K562 (cell line): Measurements from ENCODE around the gene PPP1R16B. TPM values are rescaled to one million over a fixed set of nuclear protein-coding genes. Genes with fewer than 3 reads are reported as not detected.

Experiments
- AFF1 ChIP-seq, 2 experiments: fragments of 450-650 bp; IDR thresholded peaks; 2 replicates each; pipeline ENCODE4 v1.6.1; 2018; ENCODE audit warnings: mild to moderate bottlenecking in 2 of 2, low read depth in 1 of 2; ENCODE audit not compliant: partially characterized antibody in 2 of 2
- ARNT ChIP-seq, 2 experiments: fragments of 450-650 bp; IDR thresholded peaks; 2 replicates each; pipeline ENCODE4 v1.6.1; 2016; ENCODE audit warnings: mild to moderate bottlenecking in 1 of 2
- CBX1 ChIP-seq: sonication (generic); IDR thresholded peaks from 2 replicates; pipeline ENCODE4 v1.6.1; 2016; ENCODE audit warnings: antibody characterized with exemption, low read depth, mild to moderate bottlenecking
- CTBP1 ChIP-seq: fragments of 450-650 bp; IDR thresholded peaks from 2 replicates; pipeline ENCODE4 v1.6.1; 2016; ENCODE audit warnings: borderline replicate concordance
- FOXJ3 ChIP-seq: sonication (generic); formaldehyde crosslinking; IDR thresholded peaks from 2 replicates; pipeline ENCODE4 v1.4.0; 2020; ENCODE audit warnings: mild to moderate bottlenecking, missing genetic modification reagents
- FOXK2 ChIP-seq, 2 experiments: fragments of 450-650 bp; IDR thresholded peaks in 1 of 2; conservative IDR thresholded peaks in 1 of 2; 2 replicates each; pipeline ENCODE4 v1.6.1; 2016; ENCODE audit warnings: low read depth in 2 of 2, mild to moderate bottlenecking in 1 of 2
- KAT2B ChIP-seq: IDR thresholded peaks from one replicate; pipeline ENCODE4 v1.6.1; 2012; ENCODE audit warnings: low read depth, mild to moderate bottlenecking, control low read depth, inconsistent platforms, low read length, moderate library complexity
- MEIS2 ChIP-seq: fragments of 450-650 bp; IDR thresholded peaks from 2 replicates; pipeline ENCODE4 v1.6.1; 2014; ENCODE audit warnings: mild to moderate bottlenecking; ENCODE audit not compliant: partially characterized antibody
- NFIX ChIP-seq: fragments of 250-450 bp; sonication (Bioruptor Pico); IDR thresholded peaks from 2 replicates; pipeline ENCODE4 v1.4.0; 2020; ENCODE audit warnings: low read depth, mild to moderate bottlenecking, moderate library complexity
- NFRKB ChIP-seq: fragments of 450-650 bp; IDR thresholded peaks from 2 replicates; pipeline ENCODE4 v1.6.1; 2016; ENCODE audit warnings: low read depth
- NR4A1 ChIP-seq, 2 experiments: fragments of 250-450 bp in 1 of 2; fragments of 450-650 bp in 1 of 2; sonication (Bioruptor Pico) in 1 of 2; IDR thresholded peaks; 2 replicates each; pipeline versions ENCODE4 v1.4.0 to v1.6.1; 2016 to 2020; ENCODE audit warnings: mild to moderate bottlenecking in 2 of 2, missing compliant biosample characterization in 1 of 2, missing genetic modification characterization in 1 of 2, moderate library complexity in 1 of 2
- PHF21A ChIP-seq: fragments of 450-650 bp; IDR thresholded peaks from 2 replicates; pipeline ENCODE4 v1.6.1; 2017; ENCODE audit warnings: low read depth, borderline replicate concordance
- PYGO2 ChIP-seq: fragments of 450-650 bp; IDR thresholded peaks from 2 replicates; pipeline ENCODE4 v1.6.1; 2016; ENCODE audit warnings: mild to moderate bottlenecking, missing genetic modification characterization, moderate library complexity, missing compliant biosample characterization
- SMARCA5 ChIP-seq: fragments of 450-650 bp; IDR thresholded peaks from 2 replicates; pipeline ENCODE4 v1.6.1; 2016
- ZNF263 ChIP-seq: sonication (generic); formaldehyde crosslinking; IDR thresholded peaks from 2 replicates; pipeline ENCODE4 v1.8.0; 2022; ENCODE audit warnings: mild to moderate bottlenecking, missing genetic modification reagents, borderline replicate concordance
- ZNF551 ChIP-seq: fragments of 250-450 bp; sonication (Bioruptor Pico); IDR thresholded peaks from 2 replicates; pipeline ENCODE4 v1.5.0; 2021; ENCODE audit warnings: mild to moderate bottlenecking, moderate library complexity
- ZNF583 ChIP-seq: fragments of 250-450 bp; sonication (Bioruptor Pico); IDR thresholded peaks from 2 replicates; pipeline ENCODE4 v1.4.0; 2020
- ZNF785 ChIP-seq: fragments of 250-450 bp; sonication (Bioruptor Pico); IDR thresholded peaks from 2 replicates; pipeline ENCODE4 v1.4.0; 2020; ENCODE audit warnings: mild to moderate bottlenecking
- polyA plus RNA-seq, 8 experiments: library from polyadenylated mRNA; depleted of rRNA in 4 of 8; stranded (reverse) in 5 of 8; unstranded in 3 of 8; fragments of >200 nt; fragmentation: Nextera tagmentation in 2 of 8; fragmentation: Illumina TruSeq in 1 of 8; extraction: Ambion mirVana in 2 of 8; extraction: Trizol in 1 of 8; gene quantifications; 2 replicates each; pipeline versions ENCODE4 v1.2.1 to v1.2.3, GENCODE V29; 2011 to 2014; ENCODE audit warnings: inconsistent platforms in 1 of 8, missing spikeins in 1 of 8
- total RNA-seq, 7 experiments: library from RNA; depleted of rRNA in 6 of 7; stranded (reverse); fragments of >200 nt in 6 of 7; fragmentation: Illumina TruSeq in 2 of 7; extraction: Trizol in 2 of 7; gene quantifications; 2 replicates each; pipeline versions ENCODE4 v1.2.1 to v1.2.3, GENCODE V29; 2011 to 2021; ENCODE audit warnings: low replicate concordance in 1 of 7
- TF ChIP-seq, protein P1 (sequence below): sonication (generic); IDR thresholded peaks from 2 replicates; pipeline ENCODE4 v1.6.1; 2016
- TF ChIP-seq, protein P2 (sequence below), 2 experiments: IDR thresholded peaks; 2 replicates each; pipeline ENCODE4 v1.6.1; 2012; ENCODE audit warnings: improper control_type of control experiment in 2 of 2, low read depth in 2 of 2, low read length in 2 of 2, borderline replicate concordance in 1 of 2

The PPP1R16B gene
- total and polyA plus RNA-seq, 9 of the 15 experiments (the other 6 are each of a cell fraction or from before 2014, with no cell fraction given) = 1.5 to 11.5 (median 6.8) TPM

DNA sequence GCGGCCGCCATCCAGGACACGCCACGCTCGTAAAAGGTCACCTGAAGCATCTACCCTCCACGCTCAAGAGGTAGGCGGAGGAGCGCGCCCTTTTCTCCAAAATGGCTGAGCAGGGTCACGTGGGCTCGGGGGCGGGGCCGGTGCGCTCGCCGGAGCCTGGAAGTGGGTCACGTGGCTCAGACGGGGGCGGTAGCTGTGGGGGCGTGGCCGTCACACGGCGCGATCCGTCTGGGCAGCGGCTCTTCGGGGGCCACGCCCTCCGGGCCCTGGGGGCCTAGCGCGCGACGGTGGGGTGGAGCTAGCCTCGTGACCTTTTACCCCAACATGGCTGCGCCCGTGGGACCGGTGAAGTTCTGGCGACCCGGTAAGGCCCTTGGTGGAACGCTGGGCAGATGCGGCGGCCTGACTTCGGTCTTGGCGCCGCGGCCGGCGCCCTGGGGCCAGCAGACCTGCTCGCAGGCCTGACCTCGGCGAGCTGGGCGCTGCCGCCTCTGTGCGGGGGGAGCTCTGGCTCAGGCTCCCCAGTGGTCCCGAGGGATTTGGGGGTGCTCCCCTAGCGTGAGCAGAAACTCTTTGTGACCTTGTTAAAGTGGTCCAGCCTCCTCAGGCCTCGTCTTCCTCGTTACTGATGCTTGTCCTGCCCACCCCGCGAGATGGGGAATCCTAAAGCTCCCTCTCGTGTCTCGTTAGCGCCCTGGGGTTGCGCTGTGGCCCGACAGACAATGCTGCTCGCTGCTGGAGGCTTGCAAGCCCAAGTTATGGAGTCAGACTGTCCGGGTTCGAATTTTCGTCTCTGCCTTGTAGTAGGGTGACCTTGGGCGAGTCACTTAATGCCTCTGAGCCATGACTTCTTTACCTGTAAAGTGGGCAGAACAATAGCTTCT, 156.8 kb downstream of the PPP1R16B start, which contains the start of gene DHX35 (continued):
- TF ChIP-seq, protein P1, sequence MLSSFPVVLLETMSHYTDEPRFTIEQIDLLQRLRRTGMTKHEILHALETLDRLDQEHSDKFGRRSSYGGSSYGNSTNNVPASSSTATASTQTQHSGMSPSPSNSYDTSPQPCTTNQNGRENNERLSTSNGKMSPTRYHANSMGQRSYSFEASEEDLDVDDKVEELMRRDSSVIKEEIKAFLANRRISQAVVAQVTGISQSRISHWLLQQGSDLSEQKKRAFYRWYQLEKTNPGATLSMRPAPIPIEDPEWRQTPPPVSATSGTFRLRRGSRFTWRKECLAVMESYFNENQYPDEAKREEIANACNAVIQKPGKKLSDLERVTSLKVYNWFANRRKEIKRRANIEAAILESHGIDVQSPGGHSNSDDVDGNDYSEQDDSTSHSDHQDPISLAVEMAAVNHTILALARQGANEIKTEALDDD = no peak
- peak; percentile 73 for TF ChIP-seq CTBP1
- TF ChIP-seq, protein P2, sequence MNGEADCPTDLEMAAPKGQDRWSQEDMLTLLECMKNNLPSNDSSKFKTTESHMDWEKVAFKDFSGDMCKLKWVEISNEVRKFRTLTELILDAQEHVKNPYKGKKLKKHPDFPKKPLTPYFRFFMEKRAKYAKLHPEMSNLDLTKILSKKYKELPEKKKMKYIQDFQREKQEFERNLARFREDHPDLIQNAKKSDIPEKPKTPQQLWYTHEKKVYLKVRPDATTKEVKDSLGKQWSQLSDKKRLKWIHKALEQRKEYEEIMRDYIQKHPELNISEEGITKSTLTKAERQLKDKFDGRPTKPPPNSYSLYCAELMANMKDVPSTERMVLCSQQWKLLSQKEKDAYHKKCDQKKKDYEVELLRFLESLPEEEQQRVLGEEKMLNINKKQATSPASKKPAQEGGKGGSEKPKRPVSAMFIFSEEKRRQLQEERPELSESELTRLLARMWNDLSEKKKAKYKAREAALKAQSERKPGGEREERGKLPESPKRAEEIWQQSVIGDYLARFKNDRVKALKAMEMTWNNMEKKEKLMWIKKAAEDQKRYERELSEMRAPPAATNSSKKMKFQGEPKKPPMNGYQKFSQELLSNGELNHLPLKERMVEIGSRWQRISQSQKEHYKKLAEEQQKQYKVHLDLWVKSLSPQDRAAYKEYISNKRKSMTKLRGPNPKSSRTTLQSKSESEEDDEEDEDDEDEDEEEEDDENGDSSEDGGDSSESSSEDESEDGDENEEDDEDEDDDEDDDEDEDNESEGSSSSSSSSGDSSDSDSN (IDR thresholded peaks at IDR 0.05; ENCODE audit: borderline replicate concordance in 1 of 2, low read depth in 2 of 2, low read length in 2 of 2) = 0 out of 4 replicates have a peak, but pooled peaks of 1 of the 2 experiments have one; percentile 44
- TF ChIP-seq ARNT (IDR thresholded peaks at IDR 0.05) = no peak
- TF ChIP-seq FOXK2 (conservative IDR thresholded peaks at IDR 0.05 in 1 of 2, IDR thresholded peaks at IDR 0.05 in 1 of 2; ENCODE audit: low read depth in 2 of 2) = peak in 1 of 2 experiments; percentile 65; a peak in 1 of 4 replicates
- TF ChIP-seq NFIX (CRISPR knock-in tag) = no peak
- no peak for TF ChIP-seq PHF21A
- TF ChIP-seq NR4A1 (CRISPR knock-in tag; IDR thresholded peaks at IDR 0.05) = no peak
- TF ChIP-seq NR4A1 (tag; IDR thresholded peaks at IDR 0.05) = 0 out of 2 replicates have a peak, but pooled peaks have one; percentile 22
- no peak for TF ChIP-seq NFRKB
- TF ChIP-seq KAT2B = no peak
- TF ChIP-seq ZNF263 (CRISPR knock-in tag) = peak; percentile 77
- no peak for TF ChIP-seq ZNF551
- no peak for TF ChIP-seq AFF1 (IDR thresholded peaks at IDR 0.05; ENCODE audit: low read depth in 1 of 2, partially characterized antibody in 2 of 2)
- peak; percentile 87; the same call in 1 of the 2 replicates for TF ChIP-seq CBX1
- TF ChIP-seq PYGO2 (tag) = no peak
- no peak for TF ChIP-seq FOXJ3
- no peak for TF ChIP-seq MEIS2
- no peak for TF ChIP-seq SMARCA5
- no peak for TF ChIP-seq ZNF785 (CRISPR knock-in tag)
- peak; percentile 71; the same call in 1 of the 2 replicates for TF ChIP-seq ZNF583 (CRISPR knock-in tag)
